SJSA1 (cell line): ENCODE measurements around the gene LY6G6F. TPM values are rescaled to one million over a fixed set of nuclear protein-coding genes. Genes with fewer than 3 reads are reported as not detected.
A peak's percentile ranks its signal among the peaks of the same experiment; 100 is the strongest.

ENCODE experiments used
- DNase-seq, 2 experiments: peaks; one replicate each; pipeline ENCODE4 v3.0.0-alpha.2; 2015 to 2020; ENCODE audit warnings: low spot score in 2 of 2, low read depth in 1 of 2
- H3K27ac ChIP-seq: fragments of 250-450 bp; sonication (Bioruptor Pico); 2 replicates; pipeline ENCODE4 v1.5.1; 2020; ENCODE audit warnings: mild to moderate bottlenecking, moderate library complexity
- H3K27me3 ChIP-seq: fragments of 250-450 bp; sonication (Bioruptor Pico); replicated peaks from 2 replicates; pipeline ENCODE4 v1.5.1; 2020; ENCODE audit warnings: mild to moderate bottlenecking, moderate library complexity
- H3K36me3 ChIP-seq: fragments of 250-450 bp; sonication (Bioruptor Pico); 2 replicates; pipeline ENCODE4 v1.5.1; 2020; ENCODE audit warnings: mild to moderate bottlenecking
- H3K4me1 ChIP-seq: fragments of 250-450 bp; sonication (Bioruptor Pico); replicated peaks from 2 replicates; pipeline ENCODE4 v1.6.1; 2021; ENCODE audit warnings: mild to moderate bottlenecking
- H3K4me3 ChIP-seq: fragments of 250-450 bp; sonication (Bioruptor Pico); 2 replicates; pipeline ENCODE4 v1.5.1; 2020; ENCODE audit warnings: mild to moderate bottlenecking
- H3K9me3 ChIP-seq: fragments of 250-450 bp; sonication (Bioruptor Pico); replicated peaks from 2 replicates; pipeline ENCODE4 v1.5.1; 2020; ENCODE audit warnings: mild to moderate bottlenecking
- total RNA-seq: library from RNA; depleted of rRNA; stranded (reverse); fragments of >200 nt; shearing (Covaris generic); gene quantifications from 2 replicates; pipeline ENCODE4 v1.2.3, GENCODE V29; 2014

The LY6G6F gene
- total RNA-seq, 1 experiment from 2014 or later = not detected

GRCh38 chr6:31729515-31729978, 22.9 kb downstream of the LY6G6F start:
- H3K9me3 ChIP-seq = peaks cover 3% of the 10 kb centered on the region
- H3K27me3 ChIP-seq = no peaks in the 10 kb centered on the region
- DNase-seq = peak; percentile 94 to 98
- H3K27ac ChIP-seq = peak overlapping the region; percentile 76
- H3K36me3 ChIP-seq = peaks cover 77% of the 10 kb centered on the region
- peaks cover 30% of the 10 kb centered on the region for H3K4me1 ChIP-seq
- H3K4me3 ChIP-seq = peak overlapping the region; percentile 58

GRCh38 chr6:31729979-31730630, 23.4 kb downstream of the LY6G6F start:
- DNase-seq = peak; percentile 94 to 95
- Histone ChIP-seq H3K36me3 (peaks cover 83% of the 10 kb centered on the region), H3K4me3 (peak overlapping the region; percentile 58), H3K27me3 (no peaks in the 10 kb centered on the region), H3K27ac (peak overlapping the region; percentile 76), H3K4me1 (peaks cover 31% of the 10 kb centered on the region), H3K9me3 (peaks cover 3% of the 10 kb centered on the region)

DNA sequence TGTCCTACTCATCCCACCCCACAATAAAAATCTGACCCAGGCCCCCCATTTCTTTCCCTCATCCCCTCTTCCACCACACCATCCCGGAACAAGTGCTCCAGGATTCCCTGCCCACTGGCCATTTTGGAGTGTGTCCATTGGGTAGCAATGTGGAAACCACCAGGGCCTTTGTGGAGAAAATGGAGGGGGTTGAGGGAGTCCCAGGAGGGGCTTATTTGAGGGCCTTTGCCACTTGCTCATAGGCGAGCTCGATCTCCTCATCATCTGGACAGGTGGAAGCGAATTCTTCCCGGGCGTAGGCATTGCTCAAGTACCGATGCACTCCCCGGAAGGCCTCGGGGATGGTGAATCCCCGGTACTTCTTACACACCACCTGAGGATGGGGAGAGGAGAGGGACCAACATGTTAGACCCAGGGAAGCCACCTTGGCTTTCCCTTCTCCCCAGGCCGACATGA, 24.0 kb downstream of the LY6G6F start:
- 0 out of 2 replicates have a peak overlapping the region, but pooled peaks have one; percentile 5 for H3K27ac ChIP-seq
- no peaks in the 10 kb centered on the region for H3K27me3 ChIP-seq
- H3K4me1 ChIP-seq = peaks cover 31% of the 10 kb centered on the region
- peaks cover 3% of the 10 kb centered on the region for H3K9me3 ChIP-seq
- DNase-seq = peak in 1 of 2 experiments; percentile 22
- peaks cover 88% of the 10 kb centered on the region for H3K36me3 ChIP-seq
- H3K4me3 ChIP-seq = peak overlapping the region; percentile 58; the same call in 1 of the 2 replicates

GRCh38 chr6:31732029-31732428, 25.4 kb downstream of the LY6G6F start:
- H3K9me3 ChIP-seq = peaks cover 3% of the 10 kb centered on the region
- DNase-seq = no peak
- peaks cover 37% of the 10 kb centered on the region for H3K4me1 ChIP-seq
- H3K27ac ChIP-seq = no peak overlapping the region
- peaks cover 83% of the 10 kb centered on the region for H3K36me3 ChIP-seq
- no peaks in the 10 kb centered on the region for H3K27me3 ChIP-seq
- no peak overlapping the region for H3K4me3 ChIP-seq

DNA sequence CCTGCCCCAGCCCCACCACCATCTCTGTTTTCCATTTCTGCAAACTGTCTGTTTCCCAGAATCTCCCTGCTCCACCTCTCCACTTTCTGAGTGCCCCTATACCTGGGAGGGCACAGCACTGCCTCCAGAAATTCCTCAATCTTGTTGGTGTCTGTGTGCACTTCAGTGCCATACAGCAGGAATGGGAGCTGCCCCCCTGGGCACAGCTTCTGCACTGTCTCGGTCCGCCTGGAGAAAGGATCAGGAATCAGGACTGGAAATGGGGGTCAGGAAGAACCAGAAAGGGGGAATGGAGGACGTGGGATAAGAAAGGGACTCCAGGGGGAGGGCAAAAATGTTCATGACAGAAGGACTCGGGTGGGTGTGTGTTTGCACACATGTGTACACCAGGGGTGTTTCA, 27.1 kb downstream of the LY6G6F start:
- Histone ChIP-seq H3K4me1 (peaks cover 52% of the 10 kb centered on the region), H3K27ac (no peak overlapping the region; the same call in 1 of the 2 replicates), H3K27me3 (no peaks in the 10 kb centered on the region), H3K9me3 (peaks cover 3% of the 10 kb centered on the region), H3K4me3 (peak overlapping the region; percentile 53), H3K36me3 (peaks cover 67% of the 10 kb centered on the region)
- DNase-seq = no peak

DNA sequence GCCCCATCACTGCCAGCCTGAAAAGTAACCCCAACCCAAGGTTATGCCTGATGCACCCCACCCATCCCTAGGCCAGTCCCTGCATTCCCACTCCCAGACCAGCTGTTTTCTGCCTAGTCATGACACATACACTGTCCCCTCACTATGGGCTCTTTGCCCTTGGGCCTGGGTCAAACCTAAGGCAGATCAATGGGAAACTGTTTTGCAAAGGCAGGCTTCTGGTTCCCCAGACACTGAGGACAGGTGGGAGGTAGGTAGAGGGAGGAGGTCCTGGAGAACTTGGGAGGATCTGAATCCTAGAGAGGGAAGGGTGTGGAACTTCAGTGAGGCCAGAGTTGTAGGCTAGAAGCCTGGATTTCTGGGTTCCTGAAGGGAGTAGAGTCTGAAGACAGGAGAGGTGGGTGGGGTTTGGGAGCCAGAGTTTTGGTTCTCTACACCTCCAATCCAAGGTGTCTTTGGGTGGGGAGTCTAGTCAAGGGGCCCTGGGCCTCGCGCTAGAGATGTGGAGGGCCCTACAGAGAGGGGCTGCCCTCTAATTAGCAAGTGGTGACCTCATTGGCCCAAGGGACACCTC, 27.7 kb downstream of the LY6G6F start:
- H3K27ac ChIP-seq = peak overlapping the region; percentile 78
- peak overlapping the region; percentile 53 for H3K4me3 ChIP-seq
- no peak for DNase-seq
- H3K9me3 ChIP-seq = peaks cover 3% of the 10 kb centered on the region
- H3K27me3 ChIP-seq = no peaks in the 10 kb centered on the region
- H3K36me3 ChIP-seq = peaks cover 64% of the 10 kb centered on the region
- peaks cover 51% of the 10 kb centered on the region for H3K4me1 ChIP-seq

- peaks cover 1% of the 10 kb centered on the region for H3K9me3 ChIP-seq
- H3K4me3 ChIP-seq = peak overlapping the region; percentile 53
- peaks cover 62% of the 10 kb centered on the region for H3K36me3 ChIP-seq
- peaks cover 51% of the 10 kb centered on the region for H3K4me1 ChIP-seq
- no peaks in the 10 kb centered on the region for H3K27me3 ChIP-seq
- peak overlapping the region; percentile 78 for H3K27ac ChIP-seq
- peak; percentile 88 to 92 for DNase-seq
These were observed 28.2 kb downstream of the LY6G6F start for GRCh38 chr6:31734821-31735406.

GRCh38 chr6:31736021-31736767, 29.5 kb downstream of the LY6G6F start, which contains the start of gene CLIC1:
TSS of gene CLIC1 (minus strand) at chr6:31736530. CDS start at chr6:31736300, 230 bp downstream.
- peak within 1 kb of the TSS; percentile 53 for H3K4me3 ChIP-seq
- peak within 1 kb of the TSS; percentile 94 for H3K27ac ChIP-seq
- peaks cover 52% of the 10 kb centered on the region for H3K36me3 ChIP-seq
- H3K4me1 ChIP-seq = peaks cover 48% of the 10 kb centered on the region
- peak; percentile 93 to 95 for DNase-seq
- H3K27me3 ChIP-seq = no peaks in the 10 kb centered on the region
- H3K9me3 ChIP-seq = no peaks in the 10 kb centered on the region

GRCh38 chr6:31736768-31737314, 30.2 kb downstream of the LY6G6F start:
- DNase-seq = no peak

GRCh38 chr6:31737315-31737990, 30.8 kb downstream of the LY6G6F start:
- Histone ChIP-seq H3K9me3 (no peaks in the 10 kb centered on the region), H3K27ac (peak overlapping the region; percentile 94), H3K27me3 (no peaks in the 10 kb centered on the region), H3K4me1 (peaks cover 48% of the 10 kb centered on the region), H3K36me3 (peaks cover 52% of the 10 kb centered on the region), H3K4me3 (no peak overlapping the region)
- DNase-seq = no peak

More at GRCh38 chr6:31736768-31737314, 30.2 kb downstream of the LY6G6F start:
- H3K27ac ChIP-seq = peak overlapping the region; percentile 78
- H3K4me3 ChIP-seq = peak overlapping the region; percentile 53
- peaks cover 52% of the 10 kb centered on the region for H3K36me3 ChIP-seq
- H3K4me1 ChIP-seq = peaks cover 48% of the 10 kb centered on the region
- no peaks in the 10 kb centered on the region for H3K9me3 ChIP-seq
- H3K27me3 ChIP-seq = no peaks in the 10 kb centered on the region

DNA sequence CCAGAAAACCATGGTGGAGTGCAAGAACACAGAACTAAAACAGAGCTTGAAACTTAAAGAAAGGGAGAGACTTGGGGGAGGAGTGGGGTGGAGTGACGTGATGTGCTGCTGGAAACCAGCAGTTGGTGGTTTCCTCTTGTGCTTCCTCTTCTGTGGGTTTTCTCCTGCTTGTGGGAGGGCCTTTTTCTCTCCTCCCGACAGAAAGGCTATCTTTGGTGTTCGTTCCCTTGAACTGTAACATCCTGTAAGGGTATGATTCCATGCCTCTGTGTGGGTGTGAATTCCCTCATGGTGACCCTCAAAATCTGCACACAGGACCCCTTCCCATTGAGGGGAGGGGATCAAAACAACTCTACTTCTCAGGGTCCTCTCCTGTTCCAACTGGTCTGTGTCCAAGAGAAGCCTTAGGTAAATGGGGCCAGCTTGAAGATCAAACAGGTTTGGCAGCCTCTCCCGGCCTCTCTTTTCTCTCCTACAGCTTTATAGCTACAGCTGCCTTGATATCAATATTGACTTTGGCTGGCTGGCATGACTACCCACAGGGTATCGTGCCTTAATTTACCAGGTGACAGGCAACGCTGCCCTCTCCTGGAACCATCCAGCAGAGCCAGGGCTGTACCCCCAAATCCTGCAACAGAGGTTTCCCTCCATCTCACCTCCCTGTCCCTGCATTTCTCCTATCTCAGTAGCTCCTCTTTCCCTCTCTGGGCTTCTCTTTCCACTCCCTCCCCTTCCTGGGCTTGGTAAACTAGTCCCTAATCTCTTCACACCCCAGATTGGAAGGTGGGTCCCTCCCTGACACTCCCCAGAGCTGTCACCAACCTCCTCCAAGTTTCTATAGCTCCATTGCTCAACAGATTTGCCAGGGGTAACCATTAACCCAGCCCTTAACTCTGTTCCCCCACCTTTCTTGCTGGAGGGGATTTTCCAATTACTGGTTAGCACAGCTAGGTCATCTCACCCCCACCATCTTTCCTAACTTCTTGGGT, 31.6 kb downstream of the LY6G6F start:
- DNase-seq = peak; percentile 83 to 89
- Histone ChIP-seq H3K9me3 (no peaks in the 10 kb centered on the region), H3K36me3 (peaks cover 52% of the 10 kb centered on the region), H3K4me1 (peaks cover 48% of the 10 kb centered on the region), H3K27me3 (no peaks in the 10 kb centered on the region), H3K4me3 (no peak overlapping the region; the same call in 1 of the 2 replicates), H3K27ac (peak overlapping the region; percentile 94)
